Muscle layer of colon (tissue), 2 donors: ENCODE measurements around the gene STXBP5L.
"Not testable (repeated sequence)": the region's sequence is repeated elsewhere in the genome, so short reads cannot be mapped to it uniquely, and the experiment has no call there.

Experiments used
- H3K27ac ChIP-seq: one replicate; pipeline ENCODE4 v1.7.0; 2013; ENCODE audit warnings: low read depth, mild to moderate bottlenecking, low read length, moderate library complexity
- H3K27me3 ChIP-seq, 2 donors: one replicate each; pipeline ENCODE4 v1.7.0; 2013; ENCODE audit warnings: low read length in 2 of 2, mild to moderate bottlenecking in 2 of 2; ENCODE audit not compliant: insufficient read depth in 2 of 2, control insufficient read depth in 1 of 2
- H3K36me3 ChIP-seq: one replicate; pipeline ENCODE4 v1.7.0; 2013; ENCODE audit warnings: mild to moderate bottlenecking, low read length; ENCODE audit not compliant: insufficient read depth
- H3K4me1 ChIP-seq: one replicate; pipeline ENCODE4 v1.7.0; 2013; ENCODE audit warnings: mild to moderate bottlenecking, low read length; ENCODE audit not compliant: insufficient read depth
- H3K4me3 ChIP-seq, 2 donors: one replicate each; pipeline ENCODE4 v1.7.0; 2013; ENCODE audit warnings: low read length in 2 of 2, low read depth in 1 of 2, mild to moderate bottlenecking in 1 of 2, moderate library complexity in 1 of 2
- H3K9ac ChIP-seq: one replicate; pipeline ENCODE4 v1.7.0; 2013; ENCODE audit warnings: low read length
- H3K9me3 ChIP-seq: one replicate; pipeline ENCODE4 v1.7.0; 2013; ENCODE audit warnings: mild to moderate bottlenecking, low read length
- donor health status: abdominal sarcoma.
- donor health status: Adenocarcinoma of cecum.

Gene STXBP5L

GRCh38 chr3:121152573-121152972, 244.6 kb downstream of the STXBP5L start:
- no peak overlapping the region for H3K9ac ChIP-seq
- no peak overlapping the region for H3K4me3 ChIP-seq
- H3K4me1 ChIP-seq: no peaks in the 10 kb centered on the region
- H3K36me3 ChIP-seq: no peaks in the 10 kb centered on the region
- H3K27me3 ChIP-seq: no peaks in the 10 kb centered on the region
- H3K27ac ChIP-seq: no peak overlapping the region
- no peaks in the 10 kb centered on the region for H3K9me3 ChIP-seq

DNA sequence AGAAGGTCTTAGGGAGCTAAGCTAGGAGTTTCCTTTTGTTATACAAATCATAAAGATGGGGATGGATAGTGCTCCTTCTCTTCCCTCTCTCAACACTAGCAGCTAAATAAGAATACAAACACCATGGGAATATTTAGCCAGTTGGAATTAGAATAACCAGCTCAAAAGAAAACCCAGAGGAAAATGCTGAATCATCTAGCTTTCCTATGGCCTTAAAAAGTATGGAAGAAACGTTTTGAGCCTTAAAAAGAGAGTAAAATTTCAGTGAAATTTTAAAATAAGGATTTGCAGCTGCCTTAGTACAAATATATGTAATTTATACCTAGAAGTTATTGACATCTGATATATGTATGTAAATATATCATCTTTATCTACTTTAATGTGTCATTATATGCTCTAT, 245.8 kb downstream of the STXBP5L start:
- Histone ChIP-seq H3K4me1 (no peaks in the 10 kb centered on the region), H3K9me3 (no peaks in the 10 kb centered on the region), H3K9ac (no peak overlapping the region), H3K27ac (no peak overlapping the region), H3K4me3 (no peak overlapping the region), H3K27me3 (no peaks in the 10 kb centered on the region), H3K36me3 (no peaks in the 10 kb centered on the region)

GRCh38 chr3:121155028-121155427, 247.0 kb downstream of the STXBP5L start:
- Histone ChIP-seq H3K27ac (no peak overlapping the region), H3K36me3 (no peaks in the 10 kb centered on the region), H3K9ac (no peak overlapping the region), H3K4me3 (no peak overlapping the region), H3K4me1 (no peaks in the 10 kb centered on the region), H3K9me3 (no peaks in the 10 kb centered on the region), H3K27me3 (no peaks in the 10 kb centered on the region)

GRCh38 chr3:121165397-121165837, 257.4 kb downstream of the STXBP5L start:
- Histone ChIP-seq H3K4me1 (no peaks in the 10 kb centered on the region), H3K27me3 (no peaks in the 10 kb centered on the region), H3K4me3 (no peak overlapping the region), H3K9ac (no peak overlapping the region), H3K27ac (no peak overlapping the region), H3K9me3 (no peaks in the 10 kb centered on the region), H3K36me3 (no peaks in the 10 kb centered on the region)

DNA sequence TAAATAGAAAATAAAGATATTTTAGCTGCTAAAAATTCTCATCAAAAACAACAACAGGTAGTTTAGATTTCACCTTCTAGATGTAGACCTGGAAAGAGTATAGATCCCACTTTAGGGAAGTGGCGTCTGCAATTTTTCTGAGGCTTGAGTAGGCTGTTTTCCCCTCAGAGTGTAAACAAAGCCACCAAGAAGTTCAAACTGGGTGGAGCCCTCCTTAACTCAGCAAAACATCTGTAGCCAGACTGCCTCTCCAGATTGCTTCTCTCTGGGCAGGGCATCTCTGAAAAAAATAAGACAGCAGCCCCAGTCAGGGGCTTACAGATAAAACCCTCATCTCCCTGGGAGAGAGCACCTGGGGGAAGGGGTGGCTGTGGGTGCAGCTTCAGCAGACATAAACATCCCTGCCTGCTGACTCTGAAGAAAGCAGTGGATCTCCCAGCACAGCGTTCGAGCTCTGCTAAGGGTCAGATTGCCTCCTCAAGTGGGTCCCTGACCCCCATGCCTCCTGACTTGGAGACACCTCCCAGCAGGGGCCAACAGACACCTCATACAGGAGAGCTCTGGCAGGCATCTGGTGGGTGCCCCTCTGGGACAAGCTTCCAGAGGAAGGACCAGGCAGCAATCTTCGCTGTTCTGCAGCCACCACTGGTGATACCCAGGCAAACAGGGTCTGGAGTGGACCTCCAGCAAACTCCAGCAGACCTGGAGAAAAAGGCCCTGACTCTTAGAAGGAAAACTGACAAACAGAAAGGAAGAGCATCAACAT, 259.6 kb downstream of the STXBP5L start:
- Histone ChIP-seq H3K27ac (no peak overlapping the region), H3K36me3 (no peaks in the 10 kb centered on the region), H3K4me1 (no peaks in the 10 kb centered on the region), H3K9me3 (no peaks in the 10 kb centered on the region), H3K9ac (no peak overlapping the region), H3K4me3 (no peak overlapping the region), H3K27me3 (no peaks in the 10 kb centered on the region)

DNA sequence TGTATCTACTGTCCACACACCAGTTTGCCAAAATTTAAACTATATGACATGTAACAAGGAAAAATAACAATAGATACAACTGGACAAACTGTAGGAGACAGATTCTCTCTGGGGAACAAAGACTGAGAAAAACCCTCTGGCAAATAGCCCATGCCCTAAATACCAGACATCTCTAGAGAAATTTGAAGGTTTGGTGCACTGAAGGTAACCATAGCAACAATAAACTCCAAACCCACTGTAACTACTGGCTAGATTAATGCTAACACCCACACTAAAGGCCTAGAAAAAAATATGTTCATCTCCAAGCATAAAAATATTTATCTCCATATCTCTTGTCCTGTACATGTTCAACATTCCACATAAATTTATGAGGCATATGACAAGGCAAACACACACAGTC, 267.1 kb downstream of the STXBP5L start:
- Histone ChIP-seq H3K27me3 (no peaks in the 10 kb centered on the region), H3K4me1 (no peaks in the 10 kb centered on the region), H3K9ac (no peak overlapping the region), H3K36me3 (no peaks in the 10 kb centered on the region), H3K9me3 (no peaks in the 10 kb centered on the region), H3K4me3 (no peak overlapping the region), H3K27ac (no peak overlapping the region)

DNA sequence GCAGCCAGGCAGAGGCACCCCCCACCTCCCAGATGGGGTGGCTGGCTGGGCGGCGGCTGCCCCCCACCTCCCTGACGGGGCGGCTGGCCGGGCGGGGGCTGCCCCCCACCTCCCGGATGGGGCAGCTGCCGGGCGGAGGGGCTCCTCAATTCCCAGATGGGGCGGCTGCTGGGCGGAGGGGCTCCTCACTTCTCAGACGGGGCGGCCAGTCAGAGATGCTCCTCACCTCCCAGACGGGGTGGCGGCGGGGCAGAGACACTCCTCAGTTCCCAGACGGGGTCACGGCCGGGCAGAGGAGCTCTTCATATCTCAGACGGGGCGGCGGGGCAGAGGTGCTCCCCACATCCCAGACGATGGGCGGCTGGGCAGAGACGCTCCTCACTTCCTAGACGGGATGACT, 282.6 kb downstream of the STXBP5L start:
- not testable (repeated sequence) for H3K9me3 ChIP-seq, H3K4me1 ChIP-seq, H3K27me3 ChIP-seq, H3K4me3 ChIP-seq, H3K27ac ChIP-seq, H3K36me3 ChIP-seq, H3K9ac ChIP-seq

GRCh38 chr3:121202573-121202972, 294.6 kb downstream of the STXBP5L start:
- Histone ChIP-seq H3K9ac (no peak overlapping the region), H3K27me3 (no peaks in the 10 kb centered on the region), H3K4me3 (no peak overlapping the region)

DNA sequence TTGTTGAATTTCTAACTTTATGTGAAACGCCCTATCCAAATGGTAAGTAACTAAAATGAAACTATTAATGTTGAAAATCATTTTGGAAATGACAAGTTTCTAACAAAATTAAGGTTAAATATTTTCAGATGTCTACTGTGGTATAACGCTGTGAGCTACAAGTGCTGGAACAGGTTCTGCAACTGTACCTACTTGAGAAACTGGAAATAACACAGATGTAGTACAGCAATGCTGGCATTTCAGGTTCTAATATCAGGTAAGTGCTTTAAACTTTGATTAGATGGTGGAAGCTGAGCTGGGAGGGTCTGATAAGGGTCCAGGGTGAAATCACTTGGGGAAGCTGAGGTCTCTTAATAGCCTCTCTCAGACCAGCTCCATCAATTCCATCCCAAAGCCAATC, 315.1 kb downstream of the STXBP5L start:
- Histone ChIP-seq H3K9me3 (no peaks in the 10 kb centered on the region), H3K36me3 (no peaks in the 10 kb centered on the region), H3K27ac (no peak overlapping the region), H3K27me3 (no peaks in the 10 kb centered on the region), H3K9ac (no peak overlapping the region), H3K4me3 (no peak overlapping the region), H3K4me1 (no peaks in the 10 kb centered on the region)

More at GRCh38 chr3:121202573-121202972, 294.6 kb downstream of the STXBP5L start:
- Histone ChIP-seq H3K36me3 (no peaks in the 10 kb centered on the region), H3K27ac (no peak overlapping the region), H3K9me3 (no peaks in the 10 kb centered on the region), H3K4me1 (no peaks in the 10 kb centered on the region)

DNA sequence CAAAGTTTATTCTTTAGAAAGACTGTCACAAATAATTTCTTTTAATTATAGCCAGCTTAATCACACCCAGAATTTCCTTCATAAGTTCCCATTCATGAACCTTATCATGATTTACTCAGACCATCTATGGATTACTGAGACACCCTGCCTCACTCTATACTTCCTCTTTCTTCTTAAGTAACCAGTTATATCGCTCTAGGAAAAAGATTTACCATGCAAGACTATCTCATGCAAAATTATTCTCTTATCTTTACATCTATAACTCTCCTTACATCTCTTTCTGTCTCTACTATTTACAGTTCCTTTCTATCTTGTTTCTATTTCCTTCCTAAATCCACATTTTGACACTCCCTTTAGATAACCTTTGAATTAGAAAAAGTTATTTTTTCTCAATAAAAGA, 321.0 kb downstream of the STXBP5L start:
- Histone ChIP-seq H3K4me1 (no peaks in the 10 kb centered on the region), H3K4me3 (no peak overlapping the region), H3K27ac (no peak overlapping the region)

GRCh38 chr3:121230194-121230593, 322.2 kb downstream of the STXBP5L start:
- H3K9me3 ChIP-seq, H3K36me3 ChIP-seq, H3K27ac ChIP-seq, H3K9ac ChIP-seq, H3K27me3 ChIP-seq, H3K4me1 ChIP-seq, H3K4me3 ChIP-seq: not testable (repeated sequence)

More for the DNA sequence above, 321.0 kb downstream of the STXBP5L start:
- H3K9me3 ChIP-seq: no peaks in the 10 kb centered on the region
- H3K9ac ChIP-seq: no peak overlapping the region
- H3K27me3 ChIP-seq: no peaks in the 10 kb centered on the region
- no peaks in the 10 kb centered on the region for H3K36me3 ChIP-seq

- no peaks in the 10 kb centered on the region for H3K9me3 ChIP-seq
- H3K9ac ChIP-seq: no peak overlapping the region
- H3K4me1 ChIP-seq: no peaks in the 10 kb centered on the region
- no peaks in the 10 kb centered on the region for H3K27me3 ChIP-seq
- no peak overlapping the region for H3K4me3 ChIP-seq
- H3K27ac ChIP-seq: no peak overlapping the region
- H3K36me3 ChIP-seq: no peaks in the 10 kb centered on the region
These were observed 323.9 kb downstream of the STXBP5L start for GRCh38 chr3:121231872-121232271.
